Left colon (tissue), 2 donors: ENCODE results near the gene HACE1. TPM values are rescaled to one million over a fixed set of nuclear protein-coding genes. Genes with fewer than 3 reads are reported as not detected.

Experiments used
- ATAC-seq: fragments of 200-7000 bp; cut with Tn5 transposase; one replicate; pipeline ENCODE4 v1.9.1; 2020; ENCODE audit warnings: mild to moderate bottlenecking, moderate library complexity
- DNase-seq, 2 donors: peaks; one replicate each; pipeline ENCODE4 v3.0.0-alpha.2; 2020
- intact Hi-C, 2 donors: fragments of 100-400 bp; cut with DNase I in 1 of 2; cut with micrococcal nuclease in 1 of 2; formaldehyde crosslinking; loops; one replicate each; pipeline versions ENCODE4 v1.11.2 to v1.14.0; 2022; cut with DNase I, micrococcal nuclease
- total RNA-seq, 2 donors: library from RNA; stranded (reverse); fragmentation: NEBNext Ultra II Directional; extraction: Animal tissue kit (Norgen Biotek cat#: 25700); gene quantifications; one replicate each; pipeline ENCODE4 v1.2.1, GENCODE V29; 2021
- donor health status: DM: no; HTN: no; CAD: no.
- donor health status: DM: yes; HTN: yes; CAD: no.

Gene HACE1
- total RNA-seq, 2 donors from 2014 or later = 5.3 to 8.1 TPM

DNA sequence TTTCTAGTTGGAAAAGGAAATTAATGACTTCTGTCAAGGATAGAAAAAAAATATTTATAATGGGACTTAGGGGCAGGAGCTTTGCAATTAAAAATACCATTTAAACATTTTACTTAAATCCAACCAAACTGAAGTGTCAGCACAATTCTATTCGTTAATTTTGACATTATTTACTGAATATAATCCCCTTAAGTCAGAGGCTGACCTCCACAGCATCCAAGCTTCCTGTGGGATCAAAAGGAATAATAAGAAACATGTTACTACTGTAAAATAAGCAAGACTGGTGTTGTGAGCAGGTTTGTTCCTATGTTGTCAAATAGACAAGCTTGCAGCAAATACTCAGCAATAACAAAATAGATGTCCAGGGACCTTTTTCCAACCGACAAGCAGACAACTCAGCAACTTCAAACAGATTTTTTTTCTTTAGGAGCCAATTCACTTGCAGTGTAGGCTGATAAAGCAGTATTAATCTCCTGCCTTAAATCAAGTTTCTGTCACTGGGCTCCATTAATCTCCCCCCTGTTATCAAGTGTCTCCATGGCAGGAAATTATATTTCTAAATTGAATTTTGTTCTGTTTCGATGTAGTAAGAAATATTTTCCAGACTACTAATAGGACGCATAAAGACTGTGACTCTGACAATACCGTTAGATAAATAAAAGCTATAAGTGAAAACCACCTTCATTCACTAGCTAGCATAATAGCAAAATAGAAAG lies 157.4 kb downstream of the HACE1 start:
- DNase-seq (no peak), ATAC-seq (no peak)
- intact Hi-C loops = no loop called here

GRCh38 chr6:104700371-104701185 lies 159.1 kb downstream of the HACE1 start:
- DNase-seq (no peak), ATAC-seq (no peak)
- intact Hi-C loops = no loop called here

DNA sequence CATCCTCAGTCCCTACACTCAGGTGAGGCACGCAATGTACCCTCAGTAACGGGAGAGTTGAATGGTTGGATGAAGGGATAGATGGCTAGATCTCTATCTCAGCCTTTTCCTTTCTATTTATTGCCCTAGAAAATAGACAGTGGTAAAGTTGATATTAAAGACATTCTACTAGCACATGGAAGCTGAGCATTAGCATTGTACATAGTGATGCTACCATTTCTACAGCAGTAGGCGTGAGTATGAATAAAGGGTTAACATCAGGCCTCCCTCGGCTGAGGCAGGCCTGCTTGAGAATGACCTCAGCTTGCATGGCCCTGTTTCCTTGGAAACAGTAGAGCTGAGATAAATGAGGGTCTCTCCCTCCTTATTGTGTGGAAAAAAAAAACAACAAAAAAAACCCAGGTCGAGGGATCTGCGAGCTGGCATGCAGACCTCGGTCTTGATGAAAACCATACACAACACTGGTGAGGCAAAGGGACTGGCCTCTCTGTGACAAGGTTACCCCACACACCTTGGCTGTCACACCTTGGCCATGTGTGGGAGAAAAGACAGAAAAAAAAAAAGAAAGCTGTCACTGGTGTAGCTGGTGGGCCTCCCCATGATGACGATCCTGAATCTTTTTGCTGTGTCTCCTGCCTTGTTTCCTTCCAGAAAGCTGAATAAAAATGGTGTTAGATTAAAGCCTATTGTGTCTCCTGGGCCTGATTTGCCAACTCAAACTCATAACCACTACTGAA lies 160.0 kb downstream of the HACE1 start:
- ATAC-seq (no peak), DNase-seq (no peak)
- intact Hi-C loops = no loop called here

- ATAC-seq (no peak), DNase-seq (no peak)
- intact Hi-C loops = no loop called here
Observed at GRCh38 chr6:104698979-104699378, 160.7 kb downstream of the HACE1 start.

- ATAC-seq (no peak), DNase-seq (no peak)
- intact Hi-C loops = no loop called here
Observed at GRCh38 chr6:104692008-104692407, 167.7 kb downstream of the HACE1 start.

GRCh38 chr6:104689551-104690205 lies 170.0 kb downstream of the HACE1 start:
- no peak for ATAC-seq
- intact Hi-C loops = no loop called here
- DNase-seq = no peak

DNA sequence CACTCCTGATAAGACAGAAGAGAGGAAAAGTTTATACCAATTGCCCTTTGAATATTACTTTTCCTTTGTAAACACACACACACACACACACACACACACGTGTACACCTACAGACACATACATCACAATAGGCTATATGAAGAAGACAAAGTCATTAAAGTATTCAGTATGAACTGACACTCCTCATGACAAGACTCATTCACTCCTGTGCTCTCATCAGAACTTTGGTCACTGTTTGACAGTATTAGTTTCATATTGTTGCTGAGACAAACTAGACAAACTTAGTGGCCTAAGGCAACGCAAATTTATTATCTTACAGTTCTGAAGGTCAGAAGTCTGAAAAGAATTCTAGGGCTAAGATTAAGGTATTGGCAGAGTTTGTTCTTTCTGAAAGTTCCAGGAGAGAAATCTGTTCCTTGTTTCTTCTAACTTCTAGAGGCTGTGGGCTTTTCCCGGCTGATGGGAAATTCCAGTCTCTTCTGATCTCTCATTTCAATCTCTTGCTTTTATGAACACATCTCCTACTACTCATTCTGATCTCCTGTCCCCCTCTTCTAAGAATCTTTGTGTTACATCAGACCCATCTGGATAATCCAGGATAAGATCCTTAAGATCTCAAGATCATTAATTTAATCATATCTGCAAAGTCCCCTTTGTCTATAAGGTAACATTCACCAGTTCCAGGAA lies 171.3 kb downstream of the HACE1 start:
- intact Hi-C loops = no loop called here
- ATAC-seq = no peak
- DNase-seq = no peak

DNA sequence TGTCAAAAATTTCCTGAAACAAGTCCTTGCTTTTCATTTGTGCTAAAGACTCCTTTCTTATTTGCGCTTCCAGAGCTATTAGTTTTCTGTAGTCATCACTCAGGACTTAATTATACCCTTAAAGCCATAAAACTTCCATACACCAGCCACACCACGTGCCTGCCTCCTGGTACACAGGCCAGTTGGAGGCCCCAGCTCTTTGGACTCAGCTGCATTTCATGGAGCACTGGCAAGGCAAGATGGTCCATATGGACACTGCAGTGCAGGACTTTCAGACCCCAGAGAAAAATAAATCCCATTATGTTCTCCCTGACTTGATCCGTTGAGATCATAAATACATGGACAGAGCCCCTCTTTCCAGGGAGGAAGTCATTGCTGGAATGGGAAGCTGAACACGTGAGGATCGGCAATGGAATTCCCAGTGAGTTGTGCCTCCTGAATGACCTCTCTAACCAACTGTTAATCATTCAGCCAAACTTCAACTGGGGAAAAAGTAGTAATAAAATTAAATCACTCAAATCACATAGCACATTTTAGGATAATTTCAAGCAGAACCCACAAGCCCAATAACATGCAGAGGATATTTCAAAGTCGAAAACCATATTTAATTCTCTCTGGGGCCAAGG lies 173.1 kb downstream of the HACE1 start:
- peak; percentile 37 for ATAC-seq
- DNase-seq = no peak
- intact Hi-C loops = no loop called here

DNA sequence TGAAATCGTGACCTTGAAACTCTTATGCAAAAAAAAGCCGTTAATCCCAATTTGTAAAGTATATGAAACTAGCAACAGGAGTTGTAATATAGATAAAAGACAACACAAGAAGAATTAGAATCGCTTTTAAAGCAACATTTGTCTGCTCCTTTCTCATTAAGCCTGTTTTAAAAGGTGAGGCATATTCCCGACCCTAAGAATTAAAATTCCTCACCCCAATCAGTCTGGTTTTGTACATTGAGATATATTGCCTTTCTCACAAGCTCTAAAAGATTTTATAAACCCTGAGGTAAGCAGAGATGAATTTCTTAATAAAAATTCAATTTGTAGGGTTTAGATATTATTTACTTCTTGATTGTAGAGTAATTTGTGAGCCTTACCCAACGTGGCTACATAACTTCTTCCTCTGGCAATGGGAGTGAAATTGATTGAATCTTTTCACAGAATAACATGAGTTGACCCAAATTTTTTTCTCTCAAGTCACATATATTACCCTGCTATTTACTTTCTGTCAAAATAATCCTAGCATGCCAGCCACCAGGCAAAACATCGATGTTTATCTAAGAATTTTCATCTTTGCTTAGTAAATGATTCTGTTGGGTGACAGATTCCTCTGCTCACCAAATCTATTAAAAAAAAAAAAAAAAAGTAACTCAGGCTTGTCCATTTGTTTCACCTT lies 173.7 kb downstream of the HACE1 start:
- intact Hi-C loops = no loop called here
- no peak for ATAC-seq

GRCh38 chr6:104684911-104685415 lies 174.8 kb downstream of the HACE1 start:
- ATAC-seq (no peak), DNase-seq (no peak)
- intact Hi-C loops = no loop called here

More for the DNA sequence above, 173.7 kb downstream of the HACE1 start:
- DNase-seq = no peak

DNA sequence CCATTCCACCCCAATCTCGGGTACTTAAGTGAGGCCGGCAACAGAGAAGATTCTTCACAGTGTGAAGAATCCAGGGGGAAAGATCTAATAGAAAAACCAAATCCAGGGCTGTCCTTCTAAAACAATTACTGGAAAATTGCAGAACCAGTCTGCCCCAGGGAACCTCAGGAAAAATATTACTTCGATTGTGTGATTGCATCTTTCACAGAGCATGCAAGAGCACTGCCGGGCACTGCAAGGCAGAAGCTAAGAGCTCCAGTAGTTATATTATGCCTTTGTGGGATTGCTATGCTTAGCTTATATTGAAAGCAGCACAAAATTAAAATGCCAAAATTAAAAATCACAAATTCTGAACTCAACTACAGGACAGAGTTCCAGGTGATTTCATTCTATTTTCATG lies 175.9 kb downstream of the HACE1 start:
- DNase-seq (no peak), ATAC-seq (no peak)
- intact Hi-C loops = no loop called here

DNA sequence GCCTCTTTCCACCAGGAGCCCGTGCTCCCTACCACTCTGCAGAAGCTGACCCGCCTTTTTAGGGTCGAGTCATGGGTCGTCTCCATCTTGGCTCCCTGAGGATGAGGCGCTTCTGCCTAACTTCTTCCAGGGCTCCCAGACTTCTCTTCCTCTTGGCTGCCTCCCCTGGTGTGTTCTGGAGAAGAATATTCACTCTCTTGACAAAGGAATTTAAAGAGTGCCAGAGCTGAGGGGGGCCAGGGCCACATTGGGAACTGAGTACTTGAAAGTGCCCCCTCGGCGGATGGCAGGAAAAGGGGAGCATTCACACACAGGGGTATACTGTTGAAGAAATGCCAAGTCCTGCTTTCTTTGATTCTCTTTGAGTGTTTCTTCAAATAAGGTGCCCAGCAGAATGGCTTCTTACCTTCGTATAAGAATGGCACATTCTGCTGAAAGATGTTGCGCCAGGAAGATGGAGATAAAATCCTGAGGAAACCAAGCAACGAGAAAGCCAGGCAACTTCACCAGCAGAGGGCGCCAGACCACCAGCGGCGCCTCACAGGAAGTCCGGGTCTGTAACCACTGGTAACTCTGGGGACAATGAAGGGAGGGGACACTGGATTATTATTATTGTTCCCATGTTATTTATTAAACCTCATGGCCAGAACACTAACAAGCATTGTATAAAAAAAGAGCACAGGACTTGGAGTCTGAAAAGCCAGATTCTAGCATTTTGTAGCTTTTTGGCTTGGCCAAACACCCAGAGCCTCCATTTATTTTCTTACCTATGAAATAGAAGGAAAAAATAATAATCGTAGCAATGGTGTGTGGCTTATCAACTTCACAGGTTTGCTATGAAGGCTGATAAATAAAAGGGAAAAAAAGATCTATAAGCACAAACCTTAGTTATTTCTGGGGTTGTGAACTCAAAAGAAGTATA lies 176.7 kb downstream of the HACE1 start:
- intact Hi-C loops = no loop called here
- ATAC-seq (no peak), DNase-seq (peak in 1 of 2 donors; percentile 54)

DNA sequence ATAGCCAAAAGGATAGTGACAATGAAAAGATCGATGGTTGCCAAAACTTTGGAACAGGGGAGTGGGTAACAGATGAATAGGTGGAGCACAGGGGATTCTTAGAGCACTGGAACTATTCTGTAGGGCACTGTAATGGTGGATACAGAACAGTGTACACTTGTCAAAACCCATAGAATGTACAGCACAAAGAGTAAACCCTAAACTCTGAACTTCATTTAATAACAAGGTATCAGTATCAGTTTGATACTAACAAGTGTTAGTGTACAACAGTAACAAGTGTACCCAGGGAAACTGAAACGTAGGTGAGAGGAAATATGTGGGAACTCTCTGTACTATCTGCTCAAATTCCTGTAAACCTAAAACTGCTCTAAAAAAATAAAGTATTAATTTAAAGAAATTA lies 179.2 kb downstream of the HACE1 start:
- intact Hi-C loops = no loop called here
- ATAC-seq (no peak), DNase-seq (no peak)

GRCh38 chr6:104679971-104680370 lies 179.7 kb downstream of the HACE1 start:
- intact Hi-C loops = no loop called here
- ATAC-seq (no peak), DNase-seq (no peak)
